Measurements from ENCODE around the gene PTPRN2.
A peak's percentile ranks its signal among the peaks of the same experiment; 100 is the strongest.
"Not testable (repeated sequence)": the region's sequence is repeated elsewhere in the genome, so short reads cannot be mapped to it uniquely, and the experiment has no call there.

PTPRN2 gene

GRCh38 chr7:157725312-157725711 is 862.3 kb downstream of the PTPRN2 start:
- ATAC-seq (replicated peaks); H3K9me3 Mint-ChIP-seq; H3K4me1 Mint-ChIP-seq (ENCODE audit: low read depth in 2 of 2); DNase-seq; H3K27ac Mint-ChIP-seq; H3K36me3 Mint-ChIP-seq (ENCODE audit: insufficient read depth); H3K4me3 Mint-ChIP-seq: not testable (repeated sequence)
- H3K27me3 Mint-ChIP-seq: peaks cover 12 to 37% of the 10 kb centered on the region in 2 donors

DNA sequence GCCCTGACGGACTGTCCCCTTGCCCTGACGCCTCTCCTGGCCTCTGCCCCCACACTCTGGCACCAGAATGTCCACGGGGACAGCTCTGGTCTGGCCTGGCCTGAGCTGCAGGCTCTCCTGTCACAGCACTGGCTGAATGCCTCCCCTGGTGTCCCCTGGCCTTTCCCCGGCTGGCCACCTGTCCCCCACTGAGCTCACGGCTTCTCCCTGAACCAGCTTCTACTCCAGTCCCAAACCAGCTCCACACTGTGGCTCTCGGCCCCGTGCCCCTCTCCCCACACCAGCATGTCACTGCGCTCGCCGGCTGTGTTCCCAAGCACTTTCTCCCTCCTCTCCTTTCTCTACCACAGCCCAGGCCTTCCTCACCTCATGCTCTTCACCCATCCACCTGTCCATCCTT is 864.4 kb downstream of the PTPRN2 start:
- Mint-ChIP-seq H3K4me3 (no peak overlapping the region), H3K36me3 (ENCODE audit: insufficient read depth) (peaks cover 2% of the 10 kb centered on the region), H3K27ac (no peak overlapping the region), H3K9me3 (no peaks in the 10 kb centered on the region), H3K4me1 (ENCODE audit: low read depth in 2 of 2) (no peaks in the 10 kb centered on the region), H3K27me3 (peaks cover 12 to 38% of the 10 kb centered on the region in 2 donors)
- DNase-seq (no peak), ATAC-seq (replicated peaks) (no peak)

- peaks cover 12 to 38% of the 10 kb centered on the region in 2 donors for H3K27me3 Mint-ChIP-seq
- H3K9me3 Mint-ChIP-seq: no peaks in the 10 kb centered on the region
- H3K36me3 Mint-ChIP-seq (ENCODE audit: insufficient read depth): peaks cover 2% of the 10 kb centered on the region
- no peak for ATAC-seq (replicated peaks)
- no peaks in the 10 kb centered on the region for H3K4me1 Mint-ChIP-seq (ENCODE audit: low read depth in 2 of 2)
- no peak for DNase-seq
- H3K27ac Mint-ChIP-seq: no peak overlapping the region
- no peak overlapping the region for H3K4me3 Mint-ChIP-seq
Observed at GRCh38 chr7:157722137-157723060, 865.2 kb downstream of the PTPRN2 start.

DNA sequence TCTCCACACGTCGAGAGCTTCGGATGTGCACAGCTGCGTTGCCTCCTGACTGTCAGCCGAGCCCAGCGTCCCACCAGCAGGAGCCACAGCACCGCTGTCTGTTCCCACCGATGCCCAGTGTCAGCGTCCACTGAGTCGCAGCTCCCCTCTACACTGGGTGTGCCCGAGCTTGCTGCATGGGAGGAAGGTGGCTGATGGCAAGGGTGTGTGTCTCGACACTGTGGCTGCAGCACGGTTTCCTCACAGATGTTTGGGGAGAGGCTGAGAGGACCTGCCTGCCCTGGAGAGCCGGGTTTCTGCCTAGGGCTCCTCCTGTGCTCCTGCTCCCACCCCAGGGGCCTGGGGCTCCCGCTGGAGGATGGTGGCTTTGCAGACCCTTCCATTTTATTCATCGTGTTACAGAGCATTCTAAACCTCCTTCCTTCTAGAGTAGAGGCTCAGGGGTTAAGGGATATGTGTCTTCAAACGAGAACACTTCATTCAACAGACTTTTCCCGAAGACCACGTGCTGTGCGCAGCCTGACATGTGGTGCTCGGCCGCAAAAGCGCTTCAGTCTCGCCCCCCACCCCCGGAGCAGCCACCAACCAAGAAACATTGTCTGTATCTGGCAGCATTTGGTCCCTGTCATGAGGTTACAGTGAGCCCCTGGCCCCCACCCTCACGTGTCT is 866.0 kb downstream of the PTPRN2 start:
- Mint-ChIP-seq H3K4me1 (ENCODE audit: low read depth in 2 of 2) (no peaks in the 10 kb centered on the region), H3K27me3 (peaks cover 12 to 38% of the 10 kb centered on the region in 2 donors), H3K36me3 (ENCODE audit: insufficient read depth) (peaks cover 2% of the 10 kb centered on the region), H3K9me3 (no peaks in the 10 kb centered on the region), H3K4me3 (no peak overlapping the region), H3K27ac (no peak overlapping the region)
- ATAC-seq (replicated peaks) (no peak), DNase-seq (no peak)

GRCh38 chr7:157719705-157720655 is 867.6 kb downstream of the PTPRN2 start:
- no peak overlapping the region for H3K27ac Mint-ChIP-seq
- H3K4me3 Mint-ChIP-seq: no peak overlapping the region
- H3K27me3 Mint-ChIP-seq: peaks cover 12 to 38% of the 10 kb centered on the region in 2 donors
- H3K4me1 Mint-ChIP-seq (ENCODE audit: low read depth in 2 of 2): no peaks in the 10 kb centered on the region
- H3K36me3 Mint-ChIP-seq (ENCODE audit: insufficient read depth): peaks cover 2% of the 10 kb centered on the region
- DNase-seq (no peak), ATAC-seq (replicated peaks) (no peak)
- no peaks in the 10 kb centered on the region for H3K9me3 Mint-ChIP-seq

DNA sequence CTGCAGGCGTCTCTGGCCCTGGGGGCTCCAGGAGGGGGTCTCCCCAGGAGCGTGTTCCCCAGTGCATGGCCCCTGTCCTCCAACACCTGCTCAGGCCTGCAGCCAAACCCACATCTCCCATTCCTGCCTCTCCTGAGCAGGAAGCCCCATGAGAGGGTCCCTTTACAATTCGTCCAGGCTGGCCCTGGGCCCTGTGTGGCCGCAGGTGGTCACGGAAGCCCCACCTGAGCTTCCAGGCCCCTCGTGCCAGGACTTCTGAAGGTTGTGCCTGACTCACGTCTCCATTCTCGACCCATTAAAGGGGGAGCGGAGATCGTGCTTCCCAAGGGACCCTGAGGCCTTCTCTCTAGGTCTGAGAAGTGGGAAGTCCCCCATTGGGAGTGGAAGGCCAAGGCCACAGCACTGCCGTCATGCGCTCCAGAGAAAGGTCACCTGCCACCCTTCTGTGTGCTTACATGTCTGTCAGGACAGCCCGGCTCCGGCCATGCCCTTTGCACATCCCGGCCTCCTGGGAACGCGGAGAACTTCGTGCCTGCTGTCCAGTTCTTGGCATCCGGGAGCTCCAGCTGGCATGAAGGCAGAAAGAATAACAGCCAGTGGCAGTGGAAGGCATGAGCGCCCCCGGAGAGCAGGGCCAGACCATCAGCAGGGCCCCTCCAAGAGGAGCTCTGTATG is 868.5 kb downstream of the PTPRN2 start:
- ATAC-seq (replicated peaks) (no peak), DNase-seq (no peak)
- H3K36me3 Mint-ChIP-seq (ENCODE audit: insufficient read depth): peaks cover 2% of the 10 kb centered on the region
- H3K4me3 Mint-ChIP-seq: no peak overlapping the region
- peak overlapping the region in 1 of 2 donors; percentile 38 for H3K27ac Mint-ChIP-seq
- H3K4me1 Mint-ChIP-seq (ENCODE audit: low read depth in 2 of 2): no peaks in the 10 kb centered on the region
- no peaks in the 10 kb centered on the region for H3K9me3 Mint-ChIP-seq
- H3K27me3 Mint-ChIP-seq: peaks cover 11 to 35% of the 10 kb centered on the region in 2 donors

DNA sequence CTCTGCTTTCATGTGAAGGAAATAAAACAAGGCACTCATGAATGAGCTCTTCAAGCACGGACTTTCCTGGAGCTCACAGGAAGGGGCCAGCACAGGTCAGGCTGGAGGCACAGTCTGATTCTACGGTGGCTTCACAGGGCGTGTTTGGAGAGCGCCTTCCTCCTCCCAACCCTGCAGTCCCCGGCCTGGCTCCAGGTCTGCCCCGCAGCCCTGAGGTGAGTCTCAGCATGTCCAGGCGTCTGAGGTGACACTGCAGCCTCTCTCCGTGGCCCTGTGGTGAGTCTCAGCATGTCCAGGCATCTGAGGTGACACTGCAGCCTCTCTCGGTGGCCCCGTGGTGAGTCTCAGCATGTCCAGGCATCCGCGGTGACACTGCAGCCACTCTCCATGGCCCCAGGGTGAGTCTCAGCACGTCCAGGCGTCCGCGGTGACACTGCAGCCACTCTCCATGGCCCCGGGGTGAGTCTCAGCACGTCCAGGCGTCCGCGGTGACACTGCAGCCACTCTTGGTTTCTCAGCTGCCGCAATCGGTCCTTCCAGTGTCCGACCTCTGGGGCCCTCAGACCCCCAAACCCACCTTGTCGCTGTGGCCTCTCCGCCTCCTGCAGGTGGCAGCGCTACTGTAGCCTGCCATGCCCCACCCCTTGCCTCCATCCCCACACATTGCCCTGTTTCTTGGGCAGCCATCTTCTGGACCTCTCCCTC is 869.2 kb downstream of the PTPRN2 start:
- ATAC-seq (replicated peaks) (no peak), DNase-seq (no peak)
- no peak overlapping the region for H3K4me3 Mint-ChIP-seq
- H3K27ac Mint-ChIP-seq: peak overlapping the region in 1 of 2 donors; percentile 38
- peaks cover 4 to 34% of the 10 kb centered on the region in 2 donors for H3K27me3 Mint-ChIP-seq
- no peaks in the 10 kb centered on the region for H3K4me1 Mint-ChIP-seq (ENCODE audit: low read depth in 2 of 2)
- H3K36me3 Mint-ChIP-seq (ENCODE audit: insufficient read depth): no peaks in the 10 kb centered on the region
- no peaks in the 10 kb centered on the region for H3K9me3 Mint-ChIP-seq

DNA sequence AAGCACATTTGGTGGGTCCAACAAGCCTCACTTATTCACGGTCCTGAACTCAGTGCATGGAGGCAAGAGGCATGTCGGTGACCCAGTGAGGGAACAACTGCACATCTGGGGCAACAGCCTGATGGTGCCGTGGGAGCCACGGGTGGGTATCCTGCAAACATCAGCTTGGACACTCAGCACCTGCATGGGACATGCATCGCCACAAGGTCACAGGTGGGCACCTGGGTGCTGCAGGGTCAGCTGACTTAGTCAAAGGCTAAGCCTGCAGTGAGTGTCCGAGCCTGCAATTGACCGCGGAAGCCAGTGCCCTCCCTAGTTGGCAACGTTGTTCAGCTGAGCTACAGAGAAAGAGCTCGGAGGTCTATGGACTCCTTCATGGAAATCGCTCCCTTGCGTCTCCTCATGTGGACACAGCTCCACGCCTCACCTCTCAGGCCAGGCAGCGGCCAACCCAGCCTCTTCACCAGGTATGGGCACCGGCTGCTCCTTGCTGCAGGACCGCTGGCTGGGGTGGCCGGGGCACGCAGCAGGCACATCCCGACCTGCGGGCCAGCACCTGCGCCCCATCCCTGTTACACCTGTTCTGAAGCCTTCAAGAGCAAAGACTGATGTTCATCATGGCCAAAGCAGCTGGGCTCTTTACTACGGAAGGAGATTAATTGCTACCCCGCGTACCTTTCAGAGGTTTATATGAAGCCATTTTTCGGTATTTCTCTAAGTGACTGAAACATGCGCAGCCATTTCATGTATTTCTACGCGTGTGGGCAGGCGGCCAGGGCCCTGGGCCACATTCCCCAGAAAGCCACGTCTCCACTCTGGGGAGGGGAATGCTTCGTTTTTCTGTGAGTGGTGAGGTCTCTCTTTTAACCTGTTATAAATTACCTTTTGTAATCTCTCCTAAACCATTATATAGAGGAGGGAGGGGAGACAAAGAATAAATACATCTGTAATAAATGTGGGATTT is 870.1 kb downstream of the PTPRN2 start:
- ATAC-seq (replicated peaks): no peak
- DNase-seq: no peak

DNA sequence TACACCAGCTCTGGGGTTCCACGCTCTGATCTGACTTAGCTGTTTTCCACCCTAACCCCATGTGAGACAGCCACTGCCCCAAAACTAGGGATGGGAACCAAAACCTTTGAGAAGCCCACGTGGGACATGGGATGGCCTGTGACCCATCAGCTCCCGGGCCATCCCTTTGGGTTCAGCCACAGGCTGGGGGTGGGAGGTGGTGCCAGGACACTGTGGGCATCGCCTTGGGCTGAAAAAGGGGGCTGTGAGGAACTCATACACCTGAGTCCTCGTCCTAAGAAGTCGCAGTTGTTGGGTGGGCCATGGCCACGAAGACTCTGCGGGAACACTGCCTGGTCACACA is 871.7 kb downstream of the PTPRN2 start:
- no peaks in the 10 kb centered on the region for H3K36me3 Mint-ChIP-seq (ENCODE audit: insufficient read depth)
- ATAC-seq (replicated peaks): no peak
- H3K27ac Mint-ChIP-seq: no peak overlapping the region
- no peak overlapping the region for H3K4me3 Mint-ChIP-seq
- no peak for DNase-seq
- no peaks in the 10 kb centered on the region for H3K4me1 Mint-ChIP-seq (ENCODE audit: low read depth in 2 of 2)
- no peaks in the 10 kb centered on the region for H3K9me3 Mint-ChIP-seq
- H3K27me3 Mint-ChIP-seq: peaks cover 0 to 15% of the 10 kb centered on the region in 2 donors

More for the DNA sequence above, 870.1 kb downstream of the PTPRN2 start:
- no peak overlapping the region for H3K4me3 Mint-ChIP-seq
- H3K4me1 Mint-ChIP-seq (ENCODE audit: low read depth in 2 of 2): no peaks in the 10 kb centered on the region
- H3K9me3 Mint-ChIP-seq: no peaks in the 10 kb centered on the region
- peaks cover 0 to 27% of the 10 kb centered on the region in 2 donors for H3K27me3 Mint-ChIP-seq
- H3K27ac Mint-ChIP-seq: no peak overlapping the region
- H3K36me3 Mint-ChIP-seq (ENCODE audit: insufficient read depth): no peaks in the 10 kb centered on the region

GRCh38 chr7:157715071-157715937 is 872.3 kb downstream of the PTPRN2 start:
- Mint-ChIP-seq H3K4me3 (no peak overlapping the region), H3K36me3 (ENCODE audit: insufficient read depth) (no peaks in the 10 kb centered on the region), H3K4me1 (ENCODE audit: low read depth in 2 of 2) (no peaks in the 10 kb centered on the region), H3K27ac (no peak overlapping the region), H3K27me3 (peaks cover 0 to 9% of the 10 kb centered on the region in 2 donors), H3K9me3 (no peaks in the 10 kb centered on the region)
- no peak for ATAC-seq (replicated peaks)
- DNase-seq: no peak

Measured in effector memory CD8-positive, alpha-beta T cell (primary cell).